ENCODE measurements around the gene PLCD3. TPM values are rescaled to one million over a fixed set of nuclear protein-coding genes. Genes with fewer than 3 reads are reported as not detected.
A peak's percentile ranks its signal among the peaks of the same experiment; 100 is the strongest.

The PLCD3 gene
- total RNA-seq, 6 experiments from 2014 or later, result 2.0 to 26.4 (median 3.0) TPM

GRCh38 chr17:45113424-45113754 is 18.9 kb downstream of the PLCD3 start:
- TF ChIP-seq, protein P1, sequence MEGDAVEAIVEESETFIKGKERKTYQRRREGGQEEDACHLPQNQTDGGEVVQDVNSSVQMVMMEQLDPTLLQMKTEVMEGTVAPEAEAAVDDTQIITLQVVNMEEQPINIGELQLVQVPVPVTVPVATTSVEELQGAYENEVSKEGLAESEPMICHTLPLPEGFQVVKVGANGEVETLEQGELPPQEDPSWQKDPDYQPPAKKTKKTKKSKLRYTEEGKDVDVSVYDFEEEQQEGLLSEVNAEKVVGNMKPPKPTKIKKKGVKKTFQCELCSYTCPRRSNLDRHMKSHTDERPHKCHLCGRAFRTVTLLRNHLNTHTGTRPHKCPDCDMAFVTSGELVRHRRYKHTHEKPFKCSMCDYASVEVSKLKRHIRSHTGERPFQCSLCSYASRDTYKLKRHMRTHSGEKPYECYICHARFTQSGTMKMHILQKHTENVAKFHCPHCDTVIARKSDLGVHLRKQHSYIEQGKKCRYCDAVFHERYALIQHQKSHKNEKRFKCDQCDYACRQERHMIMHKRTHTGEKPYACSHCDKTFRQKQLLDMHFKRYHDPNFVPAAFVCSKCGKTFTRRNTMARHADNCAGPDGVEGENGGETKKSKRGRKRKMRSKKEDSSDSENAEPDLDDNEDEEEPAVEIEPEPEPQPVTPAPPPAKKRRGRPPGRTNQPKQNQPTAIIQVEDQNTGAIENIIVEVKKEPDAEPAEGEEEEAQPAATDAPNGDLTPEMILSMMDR (IDR thresholded peaks at IDR 0.05), result no peak
- no peak for TF ChIP-seq POLR2A (IDR thresholded peaks at IDR 0.05)

DNA sequence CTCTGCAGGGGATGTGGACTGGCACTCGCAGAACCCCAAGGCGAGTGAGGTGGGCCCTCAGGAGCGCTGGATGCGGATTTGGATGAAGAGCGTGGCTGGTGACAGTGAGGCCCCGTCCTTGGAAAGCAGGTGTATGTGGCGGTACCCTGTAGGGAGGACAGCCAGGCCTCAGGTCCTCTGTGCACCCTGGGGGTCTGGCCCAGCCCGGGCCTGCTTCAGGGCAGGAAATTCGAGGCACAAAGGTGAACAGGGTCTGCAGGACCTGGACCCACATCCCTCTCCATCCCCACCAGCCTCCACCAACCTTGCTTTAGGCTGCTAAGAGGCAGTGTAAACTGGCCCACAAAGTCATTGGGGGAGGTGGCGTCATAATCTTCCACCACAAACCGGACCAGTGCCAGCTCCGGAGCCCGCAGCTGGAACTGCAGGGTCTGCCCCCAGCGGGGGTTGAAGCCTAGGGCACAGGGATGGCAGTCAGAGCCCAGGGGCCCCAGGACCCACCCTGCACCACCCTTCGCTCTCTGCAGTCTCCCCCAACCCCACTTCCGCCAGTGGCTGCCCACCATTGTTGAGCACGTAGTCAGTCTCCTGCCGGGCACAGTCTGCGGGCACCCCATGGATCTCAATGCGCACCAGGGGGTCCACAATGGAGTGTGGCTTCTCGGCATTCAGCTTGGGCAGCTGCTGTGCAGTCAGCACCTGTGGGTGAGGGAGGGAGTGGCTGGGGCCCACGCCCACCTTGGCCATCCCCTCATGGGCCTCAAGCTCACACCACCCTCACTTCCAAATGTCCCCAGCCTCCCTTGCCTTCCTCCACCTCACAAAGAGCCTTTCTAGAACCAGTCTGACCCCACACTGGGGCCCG is 19.5 kb downstream of the PLCD3 start:
- no peak overlapping the region for H3K27ac ChIP-seq
- peaks cover 0 to 5% (median 0%) of the 10 kb centered on the region in 4 donors for H3K36me3 ChIP-seq
- H3K9me3 ChIP-seq, result no peaks in the 10 kb centered on the region
- 90% methylated on average over 2 of the region's 23 CpGs for WGBS (ENCODE audit: insufficient coverage, low coverage, low lambda C conversion rate, missing lambda C conversion rate)
- TF ChIP-seq POLR2A (IDR thresholded peaks at IDR 0.05), result no peak
- TF ChIP-seq, protein P1 (IDR thresholded peaks at IDR 0.05), result no peak
- intact Hi-C loops (cut with DNase I), result loop anchor here in 1 of 2 donors (10.0 kb wide), 1 partner anchor 338 kb away; no protein-coding TSS in a partner anchor
- DNase-seq, result peak in 1 of 3 donors; percentile 43
- no peak overlapping the region for H3K4me3 ChIP-seq
- no peaks in the 10 kb centered on the region for H3K27me3 ChIP-seq
- ATAC-seq, result no peak
- H3K4me1 ChIP-seq, result peaks cover 0 to 4% (median 0%) of the 10 kb centered on the region in 4 donors

More at GRCh38 chr17:45113424-45113754, 18.9 kb downstream of the PLCD3 start:
- H3K27me3 ChIP-seq, result no peaks in the 10 kb centered on the region
- H3K9me3 ChIP-seq, result no peaks in the 10 kb centered on the region
- intact Hi-C loops (cut with DNase I), result loop anchor here in 1 of 2 donors (10.0 kb wide), 1 partner anchor 339 kb away; no protein-coding TSS in a partner anchor
- no CpG with 5 or more reads among the region's 9 CpGs for WGBS (ENCODE audit: insufficient coverage, low coverage, low lambda C conversion rate, missing lambda C conversion rate)
- DNase-seq (no peak), ATAC-seq (peak in 1 of 4 donors; percentile 3)
- no peak overlapping the region for H3K4me3 ChIP-seq
- H3K36me3 ChIP-seq, result no peaks in the 10 kb centered on the region
- H3K27ac ChIP-seq, result no peak overlapping the region
- peaks cover 0 to 4% (median 0%) of the 10 kb centered on the region in 4 donors for H3K4me1 ChIP-seq

- DNase-seq (no peak), ATAC-seq (no peak)
- Histone ChIP-seq H3K27me3 (no peaks in the 10 kb centered on the region), H3K9me3 (no peaks in the 10 kb centered on the region), H3K4me1 (peaks cover 0 to 4% (median 0%) of the 10 kb centered on the region in 4 donors), H3K27ac (no peak overlapping the region), H3K4me3 (no peak overlapping the region), H3K36me3 (peaks cover 0 to 14% (median 5%) of the 10 kb centered on the region in 4 donors)
- intact Hi-C loops (cut with DNase I), result loop anchor here in 1 of 2 donors (10.0 kb wide), 1 partner anchor 337 kb away; no protein-coding TSS in a partner anchor
- WGBS (ENCODE audit: insufficient coverage, low coverage, low lambda C conversion rate, missing lambda C conversion rate), result 90% methylated on average over 3 of the region's 11 CpGs
- no peak for TF ChIP-seq POLR2A (IDR thresholded peaks at IDR 0.05)
- TF ChIP-seq, protein P1 (IDR thresholded peaks at IDR 0.05), result no peak
Observed at GRCh38 chr17:45111850-45112249, 20.5 kb downstream of the PLCD3 start.

DNA sequence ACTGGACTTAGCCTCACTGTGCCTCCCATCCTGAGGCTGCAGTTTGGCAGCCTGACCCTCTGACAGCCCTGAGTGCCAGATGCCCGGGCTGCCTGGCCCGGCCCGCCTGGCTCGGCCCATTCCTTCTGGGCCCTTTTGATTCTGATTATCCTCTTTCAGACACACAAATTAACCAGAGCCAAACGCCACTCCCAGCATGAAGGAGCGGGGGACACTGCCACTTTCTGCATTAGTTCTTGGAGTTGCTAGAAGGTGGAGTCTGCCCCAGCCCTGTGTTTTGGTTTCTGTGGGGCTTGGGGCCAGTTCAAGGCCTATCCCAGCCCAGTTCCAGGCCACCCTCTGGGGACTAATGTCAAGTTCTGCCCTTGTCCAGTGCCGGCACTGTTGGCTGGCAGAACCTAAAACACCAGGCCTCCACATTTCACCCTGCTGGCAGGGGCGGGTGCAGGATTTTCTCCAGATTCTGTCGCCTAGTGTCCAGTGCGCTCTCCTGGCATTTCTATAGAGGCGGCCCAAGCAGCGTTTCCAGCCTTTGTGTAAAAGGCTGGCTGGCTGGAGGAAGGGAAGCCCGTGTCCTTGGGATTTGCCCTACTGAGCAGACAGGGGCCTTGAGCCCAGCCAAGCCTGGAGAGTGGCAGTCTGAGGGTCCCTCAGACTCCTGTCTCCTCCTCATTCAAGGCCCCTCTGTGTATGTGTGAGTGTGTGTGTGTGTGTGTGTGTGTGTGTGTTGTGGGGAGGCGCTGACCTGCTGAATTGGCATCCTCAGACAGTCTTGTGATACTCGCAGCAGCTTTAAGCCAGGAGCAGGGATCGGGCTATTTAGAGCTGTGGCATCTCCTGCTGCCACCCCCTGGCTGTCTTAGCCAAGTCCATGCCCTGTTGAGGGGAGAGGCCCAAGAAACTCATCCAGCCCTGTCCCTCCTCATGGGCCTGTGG is 21.4 kb downstream of the PLCD3 start:
- no peak overlapping the region for H3K27ac ChIP-seq
- ATAC-seq, result peak in 2 of 4 donors; percentile 7 to 11
- 20% methylated on average over 1 of the region's 16 CpGs for WGBS (ENCODE audit: insufficient coverage, low coverage, low lambda C conversion rate, missing lambda C conversion rate)
- no peaks in the 10 kb centered on the region for H3K27me3 ChIP-seq
- H3K9me3 ChIP-seq, result no peaks in the 10 kb centered on the region
- H3K36me3 ChIP-seq, result peaks cover 0 to 23% (median 10%) of the 10 kb centered on the region in 4 donors
- no peak for DNase-seq
- TF ChIP-seq, protein P1 (IDR thresholded peaks at IDR 0.05), result no peak
- no peak for TF ChIP-seq POLR2A (IDR thresholded peaks at IDR 0.05)
- no peak overlapping the region for H3K4me3 ChIP-seq
- peaks cover 0 to 4% (median 0%) of the 10 kb centered on the region in 4 donors for H3K4me1 ChIP-seq
- intact Hi-C loops (cut with DNase I), result loop anchor here in 1 of 2 donors (10.0 kb wide), 1 partner anchor 336 kb away; no protein-coding TSS in a partner anchor

Measured in right lobe of liver (tissue), 6 donors.